ENCODE measurements around the gene NR2F6.

- TF ChIP-seq, protein P1, sequence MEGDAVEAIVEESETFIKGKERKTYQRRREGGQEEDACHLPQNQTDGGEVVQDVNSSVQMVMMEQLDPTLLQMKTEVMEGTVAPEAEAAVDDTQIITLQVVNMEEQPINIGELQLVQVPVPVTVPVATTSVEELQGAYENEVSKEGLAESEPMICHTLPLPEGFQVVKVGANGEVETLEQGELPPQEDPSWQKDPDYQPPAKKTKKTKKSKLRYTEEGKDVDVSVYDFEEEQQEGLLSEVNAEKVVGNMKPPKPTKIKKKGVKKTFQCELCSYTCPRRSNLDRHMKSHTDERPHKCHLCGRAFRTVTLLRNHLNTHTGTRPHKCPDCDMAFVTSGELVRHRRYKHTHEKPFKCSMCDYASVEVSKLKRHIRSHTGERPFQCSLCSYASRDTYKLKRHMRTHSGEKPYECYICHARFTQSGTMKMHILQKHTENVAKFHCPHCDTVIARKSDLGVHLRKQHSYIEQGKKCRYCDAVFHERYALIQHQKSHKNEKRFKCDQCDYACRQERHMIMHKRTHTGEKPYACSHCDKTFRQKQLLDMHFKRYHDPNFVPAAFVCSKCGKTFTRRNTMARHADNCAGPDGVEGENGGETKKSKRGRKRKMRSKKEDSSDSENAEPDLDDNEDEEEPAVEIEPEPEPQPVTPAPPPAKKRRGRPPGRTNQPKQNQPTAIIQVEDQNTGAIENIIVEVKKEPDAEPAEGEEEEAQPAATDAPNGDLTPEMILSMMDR (IDR thresholded peaks at IDR 0.05): no peak
- no peak for TF ChIP-seq EZH2 (IDR thresholded peaks at IDR 0.05; ENCODE audit: borderline replicate concordance, insufficient read depth, low read depth, low read length, poor library complexity, severe bottlenecking)
These were observed 23.0 kb upstream of the NR2F6 start for GRCh38 chr19:17268754-17269153.

All from B cell (primary cell).